Neural cell (in vitro differentiated cells): ENCODE data around the gene KCNQ5. TPM values are rescaled to one million over a fixed set of nuclear protein-coding genes. Genes with fewer than 3 reads are reported as not detected.

Source experiments
- H2AFZ ChIP-seq: fragments of 200-600, 300-800 bp; sonication (generic), shearing (Covaris generic); 2 replicates; pipeline ENCODE4 v1.6.0; 2014; ENCODE audit warnings: low read depth, mild to moderate bottlenecking, antibody characterized with exemption, low read length, moderate library complexity
- H3F3A ChIP-seq: fragments of 200-600 bp; shearing (Covaris generic); 2 replicates; pipeline ENCODE4 v1.6.1; 2016; ENCODE audit warnings: mild to moderate bottlenecking, moderate library complexity, mixed read lengths, antibody characterized with exemption, low read length; ENCODE audit not compliant: insufficient read depth, poor library complexity, severe bottlenecking
- H3K27ac ChIP-seq: fragments of 200-600, 300-800 bp; sonication (generic), shearing (Covaris generic); 2 replicates; pipeline ENCODE4 v1.5.1; 2014; ENCODE audit warnings: mild to moderate bottlenecking, low read length, moderate library complexity
- H3K27me3 ChIP-seq: fragments of 300-800, 200-600 bp; sonication (generic), shearing (Covaris generic); 2 replicates; pipeline ENCODE4 v1.6.0; 2014; ENCODE audit warnings: mild to moderate bottlenecking, low read depth, low read length, moderate library complexity; ENCODE audit not compliant: insufficient read depth
- H3K36me3 ChIP-seq: fragments of 300-800, 200-600 bp; sonication (generic), shearing (Covaris generic); 2 replicates; pipeline ENCODE4 v1.5.1; 2014; ENCODE audit warnings: mild to moderate bottlenecking, antibody characterized with exemption, low read length, moderate library complexity; ENCODE audit not compliant: insufficient read depth
- H3K4me2 ChIP-seq: fragments of 300-800, 200-600 bp; sonication (generic), shearing (Covaris generic); 2 replicates; pipeline ENCODE4 v1.6.0; 2014; ENCODE audit warnings: mild to moderate bottlenecking, low read length
- H3K4me3 ChIP-seq: fragments of 300-800, 200-600 bp; sonication (generic), shearing (Covaris generic); 2 replicates; pipeline ENCODE4 v1.5.1; 2014; ENCODE audit warnings: mild to moderate bottlenecking, low read length, moderate library complexity
- H3K79me2 ChIP-seq: fragments of 200-600 bp; shearing (Covaris generic); replicated peaks from 2 replicates; pipeline ENCODE4 v1.6.0; 2014; ENCODE audit warnings: mild to moderate bottlenecking, low read length, moderate library complexity; ENCODE audit not compliant: insufficient read depth
- H3K9ac ChIP-seq: fragments of 300-800, 200-600 bp; sonication (generic), shearing (Covaris generic); 2 replicates; pipeline ENCODE4 v1.6.1; 2016; ENCODE audit warnings: mild to moderate bottlenecking, low read length, mixed read lengths
- H3K9me2 ChIP-seq: fragments of 200-600 bp; shearing (Covaris generic); 2 replicates; pipeline ENCODE4 v1.6.1; 2016; ENCODE audit warnings: mild to moderate bottlenecking, low read length, mixed read lengths; ENCODE audit not compliant: insufficient read depth
- H3K9me3 ChIP-seq: fragments of 200-600, 300-800 bp; sonication (generic), shearing (Covaris generic); 2 replicates; pipeline ENCODE4 v1.6.1; 2016; ENCODE audit warnings: mild to moderate bottlenecking, mixed run types, low read length, moderate library complexity, mixed read lengths
- H4K20me1 ChIP-seq: fragments of 200-600 bp; shearing (Covaris generic); 2 replicates; pipeline ENCODE4 v1.6.1; 2016; ENCODE audit warnings: mild to moderate bottlenecking, mixed run types; ENCODE audit not compliant: insufficient read depth
- EP300 ChIP-seq: fragments of 450-650 bp; conservative IDR thresholded peaks from 2 replicates; pipeline ENCODE4 v1.6.1; 2014; ENCODE audit warnings: antibody characterized with exemption, mild to moderate bottlenecking, moderate library complexity; ENCODE audit not compliant: poor library complexity, severe bottlenecking
- EZH2 ChIP-seq: fragments of 200-600, 300-800 bp; shearing (Covaris generic), sonication (generic); IDR thresholded peaks from 2 replicates; pipeline ENCODE4 v1.6.1; 2014; ENCODE audit warnings: antibody characterized with exemption, low read length, borderline replicate concordance, mild to moderate bottlenecking; ENCODE audit not compliant: insufficient read depth, poor library complexity, severe bottlenecking
- MXI1 ChIP-seq: fragments of 450-650 bp; conservative IDR thresholded peaks from 2 replicates; pipeline ENCODE4 v1.6.1; 2014; ENCODE audit warnings: antibody characterized with exemption, mild to moderate bottlenecking; ENCODE audit not compliant: poor library complexity, severe bottlenecking
- POLR2AphosphoS5 ChIP-seq: IDR thresholded peaks from 2 replicates; pipeline ENCODE4 v1.6.1; 2012
- RAD21 ChIP-seq: fragments of 450-650 bp; conservative IDR thresholded peaks from 2 replicates; pipeline ENCODE4 v1.6.1; 2014; ENCODE audit warnings: antibody characterized with exemption, mild to moderate bottlenecking, moderate library complexity
- REST ChIP-seq: IDR thresholded peaks from 2 replicates; pipeline ENCODE4 v1.6.1; 2012; ENCODE audit warnings: borderline replicate concordance
- SMC3 ChIP-seq: fragments of 450-650 bp; conservative IDR thresholded peaks from 2 replicates; pipeline ENCODE4 v1.6.1; 2014; ENCODE audit warnings: antibody characterized with exemption, mild to moderate bottlenecking, moderate library complexity; ENCODE audit not compliant: poor library complexity
- TAF1 ChIP-seq: IDR thresholded peaks from 2 replicates; pipeline ENCODE4 v1.6.1; 2012; ENCODE audit warnings: low read depth
- polyA plus RNA-seq: library from polyadenylated mRNA; depleted of rRNA; stranded (reverse); fragments of >200 nt; gene quantifications from 2 replicates; pipeline ENCODE4 v1.2.3, GENCODE V29; 2014
- TF ChIP-seq, protein P1 (sequence below): fragments of 450-650 bp; IDR thresholded peaks from 2 replicates; pipeline ENCODE4 v1.5.1; 2014; ENCODE audit warnings: antibody characterized with exemption, mild to moderate bottlenecking, moderate library complexity; ENCODE audit not compliant: poor library complexity, severe bottlenecking

Gene KCNQ5
- polyA plus RNA-seq, 1 donor from 2014 or later = 0.30 TPM

GRCh38 chr6:73036689-73037088 is 414.8 kb downstream of the KCNQ5 start:
- H3K27me3 ChIP-seq = no peaks in the 10 kb centered on the region
- H3K9me2 ChIP-seq = no peaks in the 10 kb centered on the region
- H4K20me1 ChIP-seq = no peaks in the 10 kb centered on the region
- H3K27ac ChIP-seq = no peak overlapping the region
- no peaks in the 10 kb centered on the region for H3K9me3 ChIP-seq
- H3K9ac ChIP-seq = no peak overlapping the region
- H3K4me3 ChIP-seq = no peak overlapping the region
- no peak overlapping the region for H2AFZ ChIP-seq
- no peaks in the 10 kb centered on the region for H3F3A ChIP-seq
- H3K79me2 ChIP-seq = no peaks in the 10 kb centered on the region
- TF ChIP-seq TAF1 (no peak), RAD21 (no peak), REST (no peak), MXI1 (no peak), POLR2AphosphoS5 (no peak), EP300 (no peak), EZH2 (no peak)
- H3K36me3 ChIP-seq = no peaks in the 10 kb centered on the region
- H3K4me2 ChIP-seq = no peak overlapping the region

DNA sequence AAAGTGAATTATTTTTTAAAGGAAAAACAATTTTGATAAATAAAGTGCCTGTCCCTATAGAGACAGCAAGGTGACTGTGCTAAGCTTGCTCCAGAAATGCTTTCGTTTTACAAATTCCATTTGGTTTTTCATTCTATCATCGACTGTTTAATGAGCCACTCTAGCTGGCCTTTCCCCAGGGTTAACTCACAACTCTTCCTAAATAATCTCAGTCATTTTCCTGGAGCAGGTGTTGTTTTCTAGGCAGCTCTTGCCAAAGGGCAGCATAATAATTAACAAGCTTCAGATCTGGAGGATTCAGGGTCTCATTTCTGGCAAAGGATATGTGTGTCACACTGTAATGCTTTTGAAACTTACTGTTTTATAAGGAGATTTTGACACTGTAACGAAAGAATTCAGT is 419.2 kb downstream of the KCNQ5 start:
- Histone ChIP-seq H3K27ac (no peak overlapping the region), H3K27me3 (no peaks in the 10 kb centered on the region), H3K79me2 (no peaks in the 10 kb centered on the region), H3F3A (no peaks in the 10 kb centered on the region), H3K9me2 (no peaks in the 10 kb centered on the region), H3K4me3 (no peak overlapping the region), H3K9ac (no peak overlapping the region), H4K20me1 (no peaks in the 10 kb centered on the region), H3K36me3 (no peaks in the 10 kb centered on the region), H3K4me2 (no peak overlapping the region), H2AFZ (no peak overlapping the region), H3K9me3 (no peaks in the 10 kb centered on the region)
- TF ChIP-seq EP300 (no peak), TAF1 (no peak), POLR2AphosphoS5 (no peak), REST (no peak), EZH2 (no peak), MXI1 (no peak), RAD21 (no peak), SMC3 (no peak)
- TF ChIP-seq, protein P1, sequence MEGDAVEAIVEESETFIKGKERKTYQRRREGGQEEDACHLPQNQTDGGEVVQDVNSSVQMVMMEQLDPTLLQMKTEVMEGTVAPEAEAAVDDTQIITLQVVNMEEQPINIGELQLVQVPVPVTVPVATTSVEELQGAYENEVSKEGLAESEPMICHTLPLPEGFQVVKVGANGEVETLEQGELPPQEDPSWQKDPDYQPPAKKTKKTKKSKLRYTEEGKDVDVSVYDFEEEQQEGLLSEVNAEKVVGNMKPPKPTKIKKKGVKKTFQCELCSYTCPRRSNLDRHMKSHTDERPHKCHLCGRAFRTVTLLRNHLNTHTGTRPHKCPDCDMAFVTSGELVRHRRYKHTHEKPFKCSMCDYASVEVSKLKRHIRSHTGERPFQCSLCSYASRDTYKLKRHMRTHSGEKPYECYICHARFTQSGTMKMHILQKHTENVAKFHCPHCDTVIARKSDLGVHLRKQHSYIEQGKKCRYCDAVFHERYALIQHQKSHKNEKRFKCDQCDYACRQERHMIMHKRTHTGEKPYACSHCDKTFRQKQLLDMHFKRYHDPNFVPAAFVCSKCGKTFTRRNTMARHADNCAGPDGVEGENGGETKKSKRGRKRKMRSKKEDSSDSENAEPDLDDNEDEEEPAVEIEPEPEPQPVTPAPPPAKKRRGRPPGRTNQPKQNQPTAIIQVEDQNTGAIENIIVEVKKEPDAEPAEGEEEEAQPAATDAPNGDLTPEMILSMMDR = no peak
